ENCODE results near the gene CYP4F12.
A peak's percentile ranks its signal among the peaks of the same experiment; 100 is the strongest.

The CYP4F12 gene

DNA sequence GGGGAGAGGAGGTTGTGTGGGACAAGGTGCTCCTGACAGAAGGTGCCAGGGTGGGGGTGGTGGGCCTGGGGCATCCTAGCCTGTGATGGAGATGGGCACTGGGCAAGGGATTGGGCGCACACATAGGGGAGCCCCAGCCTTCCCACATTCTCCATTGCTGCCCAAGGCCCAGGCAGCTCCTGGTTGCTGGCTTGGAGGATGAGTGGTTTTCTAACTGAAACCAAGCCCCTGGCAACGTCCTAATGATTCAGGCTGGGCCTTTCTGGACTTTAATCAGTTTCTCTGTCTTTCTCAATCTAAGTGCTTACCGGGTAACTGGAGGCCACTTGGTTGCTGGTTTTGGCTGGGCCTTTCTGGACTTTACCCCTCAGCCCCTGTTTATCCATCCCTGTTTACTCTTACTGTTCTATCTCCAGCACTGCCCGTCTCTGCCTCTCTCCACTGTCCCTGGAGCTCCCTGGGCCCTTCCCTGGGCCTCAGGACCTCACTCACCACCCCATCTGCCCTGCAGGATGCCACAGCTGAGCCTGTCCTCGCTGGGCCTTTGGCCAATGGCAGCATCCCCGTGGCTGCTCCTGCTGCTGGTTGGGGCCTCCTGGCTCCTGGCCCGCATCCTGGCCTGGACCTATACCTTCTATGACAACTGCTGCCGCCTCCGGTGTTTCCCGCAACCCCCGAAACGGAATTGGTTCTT, 31.8 kb upstream of the CYP4F12 start:
- no peak overlapping the region for H2AK5ac ChIP-seq (ENCODE audit: low read depth, low read length)
- H3K14ac ChIP-seq (ENCODE audit: low read length): no peak overlapping the region
- peak overlapping the region; percentile 73 for H3K23ac ChIP-seq (ENCODE audit: low read depth, low read length, poor library complexity)
- H3K4me2 ChIP-seq (ENCODE audit: insufficient read depth, low read length, poor library complexity, severe bottlenecking): no peak overlapping the region
- peaks cover 0 to 57% of the 10 kb centered on the region in 2 donors for H3K9me3 ChIP-seq (replicated peaks in 1 of 2; ENCODE audit: control insufficient read depth in 2 of 2, insufficient read depth in 1 of 2, low read depth in 1 of 2, low read length in 2 of 2)
- no peak overlapping the region for H4K8ac ChIP-seq (ENCODE audit: low read depth, low read length)
- no peaks in the 10 kb centered on the region for H3K79me1 ChIP-seq (ENCODE audit: low read depth, low read length)
- no peak overlapping the region for H2BK5ac ChIP-seq (ENCODE audit: low read length)
- H3K27me3 ChIP-seq (ENCODE audit: control insufficient read depth in 3 of 3, insufficient read depth in 3 of 3, low read depth in 1 of 3, low read length in 3 of 3): no peaks in the 10 kb centered on the region
- H4K91ac ChIP-seq (ENCODE audit: low read depth, low read length, poor library complexity): no peak overlapping the region
- no CpG with 5 or more reads among the region's 12 CpGs for WGBS, 2 donors (ENCODE audit: extremely low coverage in 2 of 2, insufficient read length in 2 of 2, insufficient replicate concordance in 1 of 2)
- H2BK12ac ChIP-seq (ENCODE audit: low read length): no peak overlapping the region
- H3K36me3 ChIP-seq (replicated peaks in 1 of 2; ENCODE audit: control insufficient read depth in 2 of 2, insufficient read depth in 2 of 2, low read length in 2 of 2): no peaks in the 10 kb centered on the region
- no peak overlapping the region for H3K4me3 ChIP-seq (ENCODE audit: low read length in 2 of 2)
- no peak overlapping the region for H3K9ac ChIP-seq (ENCODE audit: low read depth, low read length, poor library complexity)
- no peak overlapping the region for H3K4ac ChIP-seq (ENCODE audit: low read length)
- H2BK120ac ChIP-seq (ENCODE audit: low read depth, low read length): no peak overlapping the region
- no peaks in the 10 kb centered on the region for H3K4me1 ChIP-seq (ENCODE audit: control insufficient read depth in 2 of 2, insufficient read depth in 1 of 2, low read depth in 1 of 2, low read length in 2 of 2)
- no peak for DNase-seq (ENCODE audit: low spot score)
- H3K18ac ChIP-seq (ENCODE audit: low read length): no peak overlapping the region
- no peak overlapping the region for H2BK15ac ChIP-seq (ENCODE audit: low read length)
- no peak overlapping the region for H3K27ac ChIP-seq (replicated peaks; ENCODE audit: low read length)
- H2AFZ ChIP-seq (ENCODE audit: low read length): no peak overlapping the region

DNA sequence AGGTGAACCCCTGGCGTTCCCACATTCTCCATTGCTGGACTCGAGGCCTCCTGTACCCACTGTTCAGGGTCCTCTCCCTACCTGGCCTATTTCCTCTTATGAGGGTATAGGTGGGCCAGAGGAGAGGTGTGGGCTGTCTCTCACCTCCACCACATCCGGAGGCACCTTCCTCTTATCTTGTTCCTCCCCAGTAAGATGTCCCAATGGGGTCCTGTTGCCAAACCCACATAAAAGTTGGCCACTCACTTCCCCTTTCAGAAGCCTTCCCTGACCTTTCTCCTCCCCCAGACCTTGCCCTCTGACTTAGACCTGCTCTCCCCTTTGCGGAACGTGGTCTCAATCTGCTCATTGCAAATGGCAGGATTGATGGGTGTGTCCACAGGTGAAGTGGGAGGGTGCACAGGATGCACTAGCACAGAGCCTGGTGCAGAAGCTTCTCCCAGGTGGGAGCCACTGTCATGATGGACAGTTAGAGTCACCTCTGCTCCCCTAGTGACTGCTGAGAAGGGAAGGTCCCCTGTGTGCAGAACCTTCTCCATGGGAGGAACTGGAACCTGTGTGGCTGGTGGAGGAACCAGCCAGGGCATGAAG, 30.9 kb upstream of the CYP4F12 start:
- Histone ChIP-seq H4K8ac (ENCODE audit: low read depth, low read length) (no peak overlapping the region), H2AK5ac (ENCODE audit: low read depth, low read length) (no peak overlapping the region), H3K27ac (replicated peaks; ENCODE audit: low read length) (no peak overlapping the region), H3K36me3 (replicated peaks in 1 of 2; ENCODE audit: control insufficient read depth in 2 of 2, insufficient read depth in 2 of 2, low read length in 2 of 2) (no peaks in the 10 kb centered on the region), H2BK5ac (ENCODE audit: low read length) (no peak overlapping the region), H3K4ac (ENCODE audit: low read length) (no peak overlapping the region), H3K9me3 (replicated peaks in 1 of 2; ENCODE audit: control insufficient read depth in 2 of 2, insufficient read depth in 1 of 2, low read depth in 1 of 2, low read length in 2 of 2) (peaks cover 0 to 56% of the 10 kb centered on the region in 2 donors), H2BK15ac (ENCODE audit: low read length) (no peak overlapping the region), H3K9ac (ENCODE audit: low read depth, low read length, poor library complexity) (no peak overlapping the region), H3K18ac (ENCODE audit: low read length) (no peak overlapping the region), H2BK12ac (ENCODE audit: low read length) (no peak overlapping the region), H3K4me2 (ENCODE audit: insufficient read depth, low read length, poor library complexity, severe bottlenecking) (no peak overlapping the region), H3K27me3 (ENCODE audit: control insufficient read depth in 3 of 3, insufficient read depth in 3 of 3, low read depth in 1 of 3, low read length in 3 of 3) (no peaks in the 10 kb centered on the region), H3K4me3 (ENCODE audit: low read length in 2 of 2) (peak overlapping the region in 1 of 2 donors; percentile 29), H3K23ac (ENCODE audit: low read depth, low read length, poor library complexity) (no peak overlapping the region), H3K79me1 (ENCODE audit: low read depth, low read length) (no peaks in the 10 kb centered on the region), H2BK120ac (ENCODE audit: low read depth, low read length) (no peak overlapping the region), H4K91ac (ENCODE audit: low read depth, low read length, poor library complexity) (no peak overlapping the region), H2AFZ (ENCODE audit: low read length) (no peak overlapping the region), H3K4me1 (ENCODE audit: control insufficient read depth in 2 of 2, insufficient read depth in 1 of 2, low read depth in 1 of 2, low read length in 2 of 2) (no peaks in the 10 kb centered on the region), H3K14ac (ENCODE audit: low read length) (no peak overlapping the region)
- no peak for DNase-seq (ENCODE audit: low spot score)
- WGBS, 2 donors (ENCODE audit: extremely low coverage in 2 of 2, insufficient read length in 2 of 2, insufficient replicate concordance in 1 of 2): no CpG with 5 or more reads among the region's 5 CpGs

DNA sequence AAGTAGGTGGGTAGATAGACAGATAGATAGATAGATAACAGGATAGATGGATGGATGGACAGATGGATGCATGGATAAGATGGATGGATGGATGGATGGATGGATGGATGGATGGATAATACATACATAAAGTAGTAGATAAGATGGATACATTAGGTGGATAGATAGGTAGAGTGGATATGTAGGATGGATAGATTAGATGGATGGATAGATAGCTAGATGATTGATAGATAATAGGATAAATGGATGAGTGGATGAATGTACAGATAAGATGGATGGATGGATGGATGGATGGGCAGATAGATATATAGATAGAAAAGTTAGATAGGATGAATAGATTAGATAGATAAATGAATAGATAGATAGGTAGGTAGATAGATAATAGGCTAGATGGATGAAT, 30.1 kb upstream of the CYP4F12 start:
- Histone ChIP-seq H3K14ac (ENCODE audit: low read length) (no peak overlapping the region), H2AFZ (ENCODE audit: low read length) (no peak overlapping the region), H2BK12ac (ENCODE audit: low read length) (no peak overlapping the region), H2BK120ac (ENCODE audit: low read depth, low read length) (no peak overlapping the region), H3K4ac (ENCODE audit: low read length) (no peak overlapping the region), H4K91ac (ENCODE audit: low read depth, low read length, poor library complexity) (no peak overlapping the region), H2AK5ac (ENCODE audit: low read depth, low read length) (no peak overlapping the region), H3K36me3 (replicated peaks in 1 of 2; ENCODE audit: control insufficient read depth in 2 of 2, insufficient read depth in 2 of 2, low read length in 2 of 2) (no peaks in the 10 kb centered on the region), H3K9ac (ENCODE audit: low read depth, low read length, poor library complexity) (no peak overlapping the region), H3K4me1 (ENCODE audit: control insufficient read depth in 2 of 2, insufficient read depth in 1 of 2, low read depth in 1 of 2, low read length in 2 of 2) (no peaks in the 10 kb centered on the region), H3K18ac (ENCODE audit: low read length) (no peak overlapping the region), H3K27ac (replicated peaks; ENCODE audit: low read length) (no peak overlapping the region), H3K9me3 (replicated peaks in 1 of 2; ENCODE audit: control insufficient read depth in 2 of 2, insufficient read depth in 1 of 2, low read depth in 1 of 2, low read length in 2 of 2) (peaks cover 0 to 62% of the 10 kb centered on the region in 2 donors), H2BK15ac (ENCODE audit: low read length) (no peak overlapping the region), H3K23ac (ENCODE audit: low read depth, low read length, poor library complexity) (no peak overlapping the region), H4K8ac (ENCODE audit: low read depth, low read length) (no peak overlapping the region), H3K27me3 (ENCODE audit: control insufficient read depth in 3 of 3, insufficient read depth in 3 of 3, low read depth in 1 of 3, low read length in 3 of 3) (no peaks in the 10 kb centered on the region), H3K79me1 (ENCODE audit: low read depth, low read length) (no peaks in the 10 kb centered on the region), H3K4me3 (ENCODE audit: low read length in 2 of 2) (no peak overlapping the region), H3K4me2 (ENCODE audit: insufficient read depth, low read length, poor library complexity, severe bottlenecking) (no peak overlapping the region), H2BK5ac (ENCODE audit: low read length) (no peak overlapping the region)
- DNase-seq (ENCODE audit: low spot score): no peak

DNA sequence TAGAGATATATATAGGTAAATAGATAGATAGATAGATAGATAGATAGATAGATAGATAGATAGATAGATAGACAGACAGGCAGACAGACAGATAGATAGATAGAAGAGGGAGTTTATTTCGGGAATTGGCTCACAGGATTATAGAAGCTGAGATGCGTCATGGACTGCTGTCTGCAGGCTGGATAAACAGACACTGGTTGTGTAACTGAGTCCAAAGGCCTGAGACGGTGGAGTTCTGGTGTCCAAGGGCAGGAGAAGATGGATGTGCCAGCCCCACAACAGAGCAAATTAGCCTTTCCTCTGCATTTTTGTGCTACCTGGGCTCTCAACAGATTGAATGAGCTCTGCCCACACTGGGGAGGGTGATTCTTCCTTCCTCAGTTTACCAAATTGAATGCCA, 29.5 kb upstream of the CYP4F12 start:
- Histone ChIP-seq H2AK5ac (ENCODE audit: low read depth, low read length) (no peak overlapping the region), H3K4ac (ENCODE audit: low read length) (no peak overlapping the region), H3K14ac (ENCODE audit: low read length) (no peak overlapping the region), H2BK15ac (ENCODE audit: low read length) (no peak overlapping the region), H3K36me3 (replicated peaks in 1 of 2; ENCODE audit: control insufficient read depth in 2 of 2, insufficient read depth in 2 of 2, low read length in 2 of 2) (no peaks in the 10 kb centered on the region), H3K23ac (ENCODE audit: low read depth, low read length, poor library complexity) (no peak overlapping the region), H2AFZ (ENCODE audit: low read length) (no peak overlapping the region), H3K4me1 (ENCODE audit: control insufficient read depth in 2 of 2, insufficient read depth in 1 of 2, low read depth in 1 of 2, low read length in 2 of 2) (no peaks in the 10 kb centered on the region), H3K79me1 (ENCODE audit: low read depth, low read length) (no peaks in the 10 kb centered on the region), H3K4me3 (ENCODE audit: low read length in 2 of 2) (no peak overlapping the region), H2BK5ac (ENCODE audit: low read length) (no peak overlapping the region), H4K8ac (ENCODE audit: low read depth, low read length) (no peak overlapping the region), H3K27ac (replicated peaks; ENCODE audit: low read length) (no peak overlapping the region), H4K91ac (ENCODE audit: low read depth, low read length, poor library complexity) (no peak overlapping the region), H2BK12ac (ENCODE audit: low read length) (no peak overlapping the region), H2BK120ac (ENCODE audit: low read depth, low read length) (no peak overlapping the region), H3K27me3 (ENCODE audit: control insufficient read depth in 3 of 3, insufficient read depth in 3 of 3, low read depth in 1 of 3, low read length in 3 of 3) (no peaks in the 10 kb centered on the region), H3K18ac (ENCODE audit: low read length) (no peak overlapping the region), H3K9me3 (replicated peaks in 1 of 2; ENCODE audit: control insufficient read depth in 2 of 2, insufficient read depth in 1 of 2, low read depth in 1 of 2, low read length in 2 of 2) (peaks cover 0 to 61% of the 10 kb centered on the region in 2 donors), H3K4me2 (ENCODE audit: insufficient read depth, low read length, poor library complexity, severe bottlenecking) (no peak overlapping the region), H3K9ac (ENCODE audit: low read depth, low read length, poor library complexity) (no peak overlapping the region)
- DNase-seq (ENCODE audit: low spot score): no peak
- WGBS, 2 donors (ENCODE audit: extremely low coverage in 2 of 2, insufficient read length in 2 of 2, insufficient replicate concordance in 1 of 2): no CpG with 5 or more reads among the region's 3 CpGs
